GM23248 (cell line): Measurements from ENCODE around the gene BRINP1. TPM values are rescaled to one million over a fixed set of nuclear protein-coding genes. Genes with fewer than 3 reads are reported as not detected.

ENCODE experiments used
- DNase-seq: peaks from one replicate; pipeline ENCODE4 v3.0.0-alpha.2; 2015
- H2AFZ ChIP-seq: fragments of 200-600 bp; sonication (generic); 2 replicates; pipeline ENCODE4 v1.6.1; 2016; ENCODE audit warnings: antibody characterized with exemption
- H3F3A ChIP-seq: fragments of 200-600 bp; sonication (generic); 2 replicates; pipeline ENCODE4 v1.6.1; 2016; ENCODE audit warnings: mild to moderate bottlenecking, antibody characterized with exemption, mixed run types; ENCODE audit not compliant: insufficient read depth
- H3K27ac ChIP-seq: fragments of 200-600 bp; sonication (generic); 2 replicates; pipeline ENCODE4 v1.5.1; 2016; ENCODE audit warnings: mild to moderate bottlenecking
- H3K27me3 ChIP-seq: fragments of 200-600 bp; sonication (generic); replicated peaks from 2 replicates; pipeline ENCODE4 v1.6.1; 2016; ENCODE audit warnings: mild to moderate bottlenecking; ENCODE audit not compliant: insufficient read depth
- H3K36me3 ChIP-seq: fragments of 200-600 bp; sonication (generic); 2 replicates; pipeline ENCODE4 v1.6.1; 2016; ENCODE audit warnings: low read depth, mild to moderate bottlenecking
- H3K4me1 ChIP-seq: fragments of 200-600 bp; sonication (generic); 2 replicates; pipeline ENCODE4 v1.6.1; 2016; ENCODE audit warnings: mild to moderate bottlenecking; ENCODE audit not compliant: insufficient read depth
- H3K4me2 ChIP-seq: fragments of 200-600 bp; sonication (generic); one replicate; pipeline ENCODE4 v1.6.1; 2016; ENCODE audit warnings: mild to moderate bottlenecking; ENCODE audit not compliant: unreplicated experiment
- H3K4me3 ChIP-seq: fragments of 200-600 bp; sonication (generic); 2 replicates; pipeline ENCODE4 v1.5.1; 2016; ENCODE audit warnings: mild to moderate bottlenecking
- H3K79me2 ChIP-seq: fragments of 200-600 bp; sonication (generic); 2 replicates; pipeline ENCODE4 v1.6.1; 2016; ENCODE audit warnings: mild to moderate bottlenecking; ENCODE audit not compliant: insufficient read depth
- H3K9ac ChIP-seq: fragments of 200-600 bp; sonication (generic); 2 replicates; pipeline ENCODE4 v1.6.1; 2016; ENCODE audit warnings: mild to moderate bottlenecking
- H3K9me2 ChIP-seq: fragments of 200-600 bp; sonication (generic); 2 replicates; pipeline ENCODE4 v1.6.1; 2016; ENCODE audit warnings: mixed run types, mild to moderate bottlenecking, moderate library complexity; ENCODE audit not compliant: insufficient read depth
- H3K9me3 ChIP-seq: fragments of 200-600 bp; sonication (generic); one replicate; pipeline ENCODE4 v1.6.1; 2017; ENCODE audit warnings: low read depth
- H4K20me1 ChIP-seq: fragments of 200-600 bp; sonication (generic); 2 replicates; pipeline ENCODE4 v1.6.0; 2016; ENCODE audit not compliant: insufficient read depth
- EZH2 ChIP-seq: fragments of 200-600 bp; sonication (generic); IDR thresholded peaks from 2 replicates; pipeline ENCODE4 v1.6.1; 2018; ENCODE audit warnings: antibody characterized with exemption, mild to moderate bottlenecking; ENCODE audit not compliant: insufficient read depth, poor library complexity, severe bottlenecking
- EZH2phosphoT487 ChIP-seq: fragments of 200-600 bp; sonication (generic); IDR thresholded peaks from 2 replicates; pipeline ENCODE4 v1.6.1; 2018; ENCODE audit warnings: antibody characterized with exemption, moderate library complexity, mild to moderate bottlenecking, low read depth; ENCODE audit not compliant: insufficient read depth
- WGBS, 2 experiments: methylation state at CpG; one replicate each; pipeline ENCODE4 v1.1.6; 2015 to 2017; ENCODE audit warnings: low lambda C conversion rate in 2 of 2, low coverage in 1 of 2; ENCODE audit errors: missing lambda C conversion rate in 2 of 2; 5-methylcytosine and 5-hydroxymethylcytosine counted together
- in situ Hi-C: fragments of 300-500 bp; cut with MboI; formaldehyde crosslinking; loops from 2 replicates; pipeline ENCODE4 v1.15.0; 2020
- polyA plus RNA-seq: library from polyadenylated mRNA; unstranded; fragments of >200 nt; fragmentation: Nextera tagmentation; extraction: Ambion mirVana; gene quantifications from 2 replicates; pipeline ENCODE4 v1.2.1, GENCODE V29; 2016
- total RNA-seq: library from RNA; depleted of rRNA; stranded (reverse); fragments of >200 nt; shearing (Covaris generic); gene quantifications from 2 replicates; pipeline ENCODE4 v1.2.3, GENCODE V29; 2014

BRINP1 gene
- total and polyA plus RNA-seq, 2 experiments from 2014 or later: 6.0 to 9.0 TPM

- peaks cover 11% of the 10 kb centered on the region; the same call in 1 of the 2 replicates for H3K27me3 ChIP-seq
- no peak overlapping the region for H3K9ac ChIP-seq
- H3K4me1 ChIP-seq: 0 out of 2 replicates have a peak, but pooled peaks cover 5% of the 10 kb centered on the region
- H4K20me1 ChIP-seq: no peaks in the 10 kb centered on the region
- in situ Hi-C loops: loop anchor here (25.0 kb wide), 1 partner anchor 1114 kb away; no protein-coding TSS in a partner anchor
- H3K9me2 ChIP-seq: no peaks in the 10 kb centered on the region
- no peaks in the 10 kb centered on the region for H3K9me3 ChIP-seq
- DNase-seq: no peak
- no peak overlapping the region for H3K27ac ChIP-seq
- H2AFZ ChIP-seq: no peak overlapping the region
- H3K4me3 ChIP-seq: no peak overlapping the region
- no peak for TF ChIP-seq EZH2
- TF ChIP-seq EZH2phosphoT487: no peak
- H3F3A ChIP-seq: no peaks in the 10 kb centered on the region
- H3K79me2 ChIP-seq: no peaks in the 10 kb centered on the region
- H3K36me3 ChIP-seq: no peaks in the 10 kb centered on the region
- H3K4me2 ChIP-seq: no peak overlapping the region
- WGBS, 2 experiments: 52 to 68% methylated on average over 2 of the region's 2 CpGs
These were observed 3.7 kb upstream of the BRINP1 start for GRCh38 chr9:119372951-119373350.

DNA sequence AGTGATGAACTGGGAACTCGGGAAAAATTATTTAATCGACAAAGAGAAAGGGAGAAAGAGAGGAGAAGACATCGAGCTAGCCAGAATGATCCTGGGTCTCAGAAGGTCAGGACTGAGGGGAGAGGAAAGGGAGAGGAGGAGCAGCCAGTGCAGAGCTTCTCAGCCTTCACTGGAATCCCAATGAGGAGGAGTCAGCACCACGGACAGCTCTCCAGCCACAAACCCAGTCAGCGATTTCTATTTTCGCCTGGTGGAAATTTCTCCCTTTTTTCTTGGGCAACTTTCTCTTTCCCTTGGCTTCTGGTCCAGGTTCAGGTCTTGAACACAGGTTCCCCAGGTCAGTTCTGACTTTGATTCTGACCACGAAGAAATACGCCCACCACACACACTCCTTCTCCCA lies 1.6 kb upstream of the BRINP1 start:
- Histone ChIP-seq H3K36me3 (no peaks in the 10 kb centered on the region), H3K9me2 (no peaks in the 10 kb centered on the region), H2AFZ (no peak overlapping the region), H3F3A (no peaks in the 10 kb centered on the region), H3K4me2 (no peak overlapping the region), H3K79me2 (no peaks in the 10 kb centered on the region), H3K4me3 (no peak overlapping the region), H4K20me1 (no peaks in the 10 kb centered on the region), H3K4me1 (0 out of 2 replicates have a peak, but pooled peaks cover 5% of the 10 kb centered on the region), H3K9me3 (no peaks in the 10 kb centered on the region), H3K27me3 (0 out of 2 replicates have a peak, but pooled peaks cover 3% of the 10 kb centered on the region), H3K27ac (no peak overlapping the region), H3K9ac (no peak overlapping the region)
- TF ChIP-seq EZH2phosphoT487: no peak
- peak; percentile 71 for DNase-seq
- in situ Hi-C loops: loop anchor here (25.0 kb wide), 1 partner anchor 1116 kb away; no protein-coding TSS in a partner anchor
- 1 to 4% methylated on average over 8 of the region's 8 CpGs for WGBS, 2 experiments

- peak overlapping the region; percentile 87 for H3K4me2 ChIP-seq
- in situ Hi-C loops: loop anchor here (10.0 to 25.0 kb wide), 2 partner anchors 1117 to 1585 kb away; no protein-coding TSS in a partner anchor
- no peaks in the 10 kb centered on the region for H4K20me1 ChIP-seq
These were observed 588 bp upstream of the BRINP1 start for GRCh38 chr9:119369680-119370366.

DNA sequence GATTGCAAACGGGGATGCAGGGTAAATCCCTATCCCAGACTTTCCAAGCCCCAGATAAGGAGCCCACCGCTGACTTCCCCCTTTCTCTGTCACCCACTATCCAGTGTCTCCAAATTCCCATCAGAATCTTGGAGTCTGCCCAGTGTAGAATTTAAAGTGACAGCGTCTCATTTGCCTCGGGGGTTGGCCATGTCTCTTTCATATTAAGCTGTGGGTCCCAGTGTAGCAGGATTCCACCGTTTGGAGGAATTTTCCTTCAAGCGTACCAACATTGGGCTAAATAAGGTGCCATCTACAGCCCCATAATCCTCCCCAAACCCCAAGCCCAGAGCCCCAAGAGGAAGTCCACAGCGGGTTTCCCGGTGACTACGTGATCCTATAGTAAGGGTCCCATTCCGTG lies 1.1 kb downstream of the BRINP1 start:
- H3K27me3 ChIP-seq: 0 out of 2 replicates have a peak, but pooled peaks cover 3% of the 10 kb centered on the region
- H2AFZ ChIP-seq: peak overlapping the region; percentile 65
- no peak for DNase-seq
- no peaks in the 10 kb centered on the region for H3F3A ChIP-seq
- peak overlapping the region; percentile 54; the same call in 1 of the 2 replicates for H3K9ac ChIP-seq
- H3K4me2 ChIP-seq: peak overlapping the region; percentile 87
- no peaks in the 10 kb centered on the region for H3K79me2 ChIP-seq
- no peak overlapping the region for H3K27ac ChIP-seq
- H3K4me3 ChIP-seq: peak overlapping the region; percentile 73
- no peak for TF ChIP-seq EZH2
- TF ChIP-seq EZH2phosphoT487: no peak
- H3K9me3 ChIP-seq: no peaks in the 10 kb centered on the region
- H3K36me3 ChIP-seq: no peaks in the 10 kb centered on the region
- no peaks in the 10 kb centered on the region for H3K9me2 ChIP-seq
- in situ Hi-C loops: loop anchor here (10.0 to 25.0 kb wide), 2 partner anchors 1119 to 1583 kb away; no protein-coding TSS in a partner anchor
- no peaks in the 10 kb centered on the region for H4K20me1 ChIP-seq
- 3 to 4% methylated on average over 10 of the region's 10 CpGs for WGBS, 2 experiments
- H3K4me1 ChIP-seq: 0 out of 2 replicates have a peak, but pooled peaks cover 5% of the 10 kb centered on the region

More at GRCh38 chr9:119369680-119370366, 588 bp upstream of the BRINP1 start:
- Histone ChIP-seq H3K36me3 (no peaks in the 10 kb centered on the region), H3K79me2 (no peaks in the 10 kb centered on the region), H3K9me2 (no peaks in the 10 kb centered on the region), H3K9me3 (no peaks in the 10 kb centered on the region), H3K27ac (no peak overlapping the region), H3K4me3 (peak overlapping the region; percentile 73), H3K9ac (peak overlapping the region; percentile 54; the same call in 1 of the 2 replicates), H2AFZ (peak overlapping the region; percentile 65), H3F3A (no peaks in the 10 kb centered on the region), H3K27me3 (0 out of 2 replicates have a peak, but pooled peaks cover 3% of the 10 kb centered on the region), H3K4me1 (0 out of 2 replicates have a peak, but pooled peaks cover 5% of the 10 kb centered on the region)
- TF ChIP-seq EZH2: no peak
- no peak for TF ChIP-seq EZH2phosphoT487
- 4 to 6% methylated on average over 30 to 32 of the region's 32 CpGs for WGBS, 2 experiments
- peak; percentile 18 for DNase-seq
